Neuronal stem cell (in vitro differentiated cells): ENCODE data around the gene LIN7A.

Experiments
- DNase-seq: peaks from one replicate; pipeline ENCODE4 v3.0.0-alpha.2; 2013; ENCODE audit warnings: low spot score
- H2AFZ ChIP-seq: one replicate; pipeline ENCODE4 v1.6.1; 2013; ENCODE audit warnings: mild to moderate bottlenecking, low read length, inconsistent platforms
- H2AK5ac ChIP-seq: 2 replicates; pipeline ENCODE4 v1.6.1; 2013; ENCODE audit warnings: low read depth, mild to moderate bottlenecking, inconsistent platforms, low read length, moderate library complexity, mixed read lengths
- H2BK120ac ChIP-seq: 2 replicates; pipeline ENCODE4 v1.6.1; 2013; ENCODE audit warnings: low read depth, mild to moderate bottlenecking, inconsistent platforms, low read length, moderate library complexity, mixed read lengths
- H2BK12ac ChIP-seq: one replicate; pipeline ENCODE4 v1.6.1; 2013; ENCODE audit warnings: low read length, inconsistent platforms
- H2BK15ac ChIP-seq: 2 replicates; pipeline ENCODE4 v1.6.1; 2013; ENCODE audit warnings: mild to moderate bottlenecking, low read length, inconsistent platforms, mixed read lengths
- H2BK5ac ChIP-seq: one replicate; pipeline ENCODE4 v1.6.1; 2013; ENCODE audit warnings: inconsistent platforms, mild to moderate bottlenecking, low read length, moderate library complexity
- H3K14ac ChIP-seq: one replicate; pipeline ENCODE4 v1.6.1; 2013; ENCODE audit warnings: low read length, inconsistent platforms
- H3K18ac ChIP-seq: 2 replicates; pipeline ENCODE4 v1.6.1; 2013; ENCODE audit warnings: low read length, inconsistent platforms
- H3K23ac ChIP-seq: 2 replicates; pipeline ENCODE4 v1.6.1; 2013; ENCODE audit warnings: low read depth, mild to moderate bottlenecking, mixed read lengths, low read length, inconsistent platforms; ENCODE audit not compliant: poor library complexity
- H3K27ac ChIP-seq: replicated peaks from 3 replicates; pipeline ENCODE4 v1.5.1; 2013; ENCODE audit warnings: low read length, inconsistent platforms
- H3K27me3 ChIP-seq, 3 experiments: 2 replicates each; pipeline ENCODE4 v1.6.1; 2013; ENCODE audit warnings: low read length in 3 of 3, mild to moderate bottlenecking in 2 of 3, inconsistent platforms in 1 of 3, low read depth in 1 of 3, mixed read lengths in 1 of 3, moderate library complexity in 1 of 3; ENCODE audit not compliant: control insufficient read depth in 3 of 3, insufficient read depth in 3 of 3
- H3K36me3 ChIP-seq, 2 donors: replicated peaks in 1 of 2; 2 replicates each; pipeline ENCODE4 v1.6.1; 2013; ENCODE audit warnings: low read length in 2 of 2; ENCODE audit not compliant: control insufficient read depth in 2 of 2, insufficient read depth in 2 of 2
- H3K4ac ChIP-seq: 2 replicates; pipeline ENCODE4 v1.6.1; 2013; ENCODE audit warnings: inconsistent platforms, mild to moderate bottlenecking, low read length, moderate library complexity
- H3K4me1 ChIP-seq, 2 donors: 1 replicate in 1 of 2; 2 replicates in 1 of 2; pipeline ENCODE4 v1.6.1; 2013; ENCODE audit warnings: low read length in 2 of 2, low read depth in 1 of 2; ENCODE audit not compliant: control insufficient read depth in 2 of 2, insufficient read depth in 1 of 2
- H3K4me2 ChIP-seq: one replicate; pipeline ENCODE4 v1.6.1; 2013; ENCODE audit warnings: mild to moderate bottlenecking, low read length, inconsistent platforms; ENCODE audit not compliant: insufficient read depth, poor library complexity, severe bottlenecking
- H3K4me3 ChIP-seq, 2 donors: 2 replicates each; pipeline ENCODE4 v1.5.1; 2013; ENCODE audit warnings: low read length in 2 of 2, mild to moderate bottlenecking in 2 of 2, inconsistent platforms in 1 of 2, moderate library complexity in 1 of 2
- H3K79me1 ChIP-seq: one replicate; pipeline ENCODE4 v1.6.1; 2013; ENCODE audit warnings: low read depth, mild to moderate bottlenecking, inconsistent platforms, low read length, moderate library complexity
- H3K9ac ChIP-seq: one replicate; pipeline ENCODE4 v1.6.1; 2013; ENCODE audit warnings: mild to moderate bottlenecking, low read depth, low read length, inconsistent platforms; ENCODE audit not compliant: poor library complexity
- H3K9me3 ChIP-seq, 2 donors: replicated peaks in 1 of 2; 2 replicates each; pipeline versions ENCODE3 to v1.6.1; 2013; ENCODE audit warnings: low read length in 2 of 2, mild to moderate bottlenecking in 2 of 2, inconsistent platforms in 1 of 2, low read depth in 1 of 2, mixed read lengths in 1 of 2, moderate library complexity in 1 of 2; ENCODE audit not compliant: control insufficient read depth in 2 of 2, insufficient read depth in 1 of 2
- H4K8ac ChIP-seq: one replicate; pipeline ENCODE4 v1.6.1; 2013; ENCODE audit warnings: low read depth, mild to moderate bottlenecking, inconsistent platforms, low read length, moderate library complexity
- H4K91ac ChIP-seq: one replicate; pipeline ENCODE4 v1.6.1; 2013; ENCODE audit warnings: low read length, low read depth, mild to moderate bottlenecking, inconsistent platforms; ENCODE audit not compliant: poor library complexity
- WGBS, 2 donors: extraction: QIAGEN DNeasy Blood & Tissue Kit; methylation state at CpG; one replicate each; pipeline ENCODE4 v1.1.7; 2013; ENCODE audit warnings: missing lambda C conversion rate in 2 of 2, mixed read lengths in 1 of 2; ENCODE audit not compliant: insufficient read length in 2 of 2, insufficient replicate concordance in 1 of 2; ENCODE audit errors: extremely low coverage in 2 of 2; 5-methylcytosine and 5-hydroxymethylcytosine counted together

Gene LIN7A

DNA sequence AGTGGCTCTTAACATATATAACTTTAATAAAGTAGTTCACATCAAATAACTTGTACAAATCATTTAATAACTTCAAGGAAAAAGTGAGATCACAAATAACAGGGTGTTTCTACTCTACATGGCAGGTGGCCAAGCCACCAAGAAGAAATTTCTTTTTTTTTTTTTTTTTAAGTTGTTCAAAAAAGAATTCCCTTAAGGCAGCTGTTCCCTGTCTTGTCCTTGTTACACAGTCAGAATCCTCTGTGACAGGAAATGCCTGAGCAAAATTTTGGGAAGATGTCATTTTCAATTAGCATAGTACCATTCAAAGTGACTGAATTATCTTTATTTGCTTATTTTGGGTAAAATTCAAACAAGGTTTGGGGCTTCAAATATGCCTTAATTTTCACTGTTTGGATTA is 79.4 kb downstream of the LIN7A start:
- H3K27ac ChIP-seq: no peak overlapping the region
- H3K4me3 ChIP-seq: no peak overlapping the region

DNA sequence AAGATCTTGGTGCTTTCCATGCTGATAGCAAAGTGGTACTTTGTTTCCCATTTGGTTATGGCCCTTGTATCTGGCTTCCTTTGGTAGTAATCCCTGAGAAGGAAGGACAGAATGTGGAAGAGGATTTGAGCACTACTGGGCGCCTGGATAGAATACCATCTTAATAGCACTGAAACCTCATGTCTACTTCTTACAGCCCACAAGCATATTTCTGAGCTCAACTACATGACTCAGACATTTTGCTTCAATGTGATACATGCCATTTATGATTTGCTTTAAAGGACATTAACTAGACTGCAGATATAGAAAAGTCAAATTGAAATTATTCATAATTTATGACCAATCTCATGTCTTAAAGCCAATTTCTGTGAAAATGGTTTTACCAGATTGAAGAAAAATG is 80.4 kb downstream of the LIN7A start:
- Histone ChIP-seq H2AK5ac (no peak overlapping the region), H3K36me3 (no peaks in the 10 kb centered on the region), H4K91ac (no peak overlapping the region), H3K27me3 (no peaks in the 10 kb centered on the region), H3K18ac (no peak overlapping the region), H2BK12ac (no peak overlapping the region), H3K4me3 (no peak overlapping the region), H2BK120ac (no peak overlapping the region), H2BK5ac (no peak overlapping the region), H3K9me3 (no peaks in the 10 kb centered on the region), H3K4me1 (peaks cover 0 to 2% of the 10 kb centered on the region in 2 donors), H3K14ac (no peak overlapping the region), H2BK15ac (no peak overlapping the region), H3K23ac (no peak overlapping the region), H2AFZ (no peak overlapping the region), H3K4ac (no peak overlapping the region), H4K8ac (no peak overlapping the region), H3K27ac (no peak overlapping the region), H3K4me2 (no peak overlapping the region), H3K79me1 (no peaks in the 10 kb centered on the region), H3K9ac (no peak overlapping the region)
- WGBS, 2 donors: no CpG with 5 or more reads among the region's 1 CpG
- DNase-seq: no peak

More for the DNA sequence above, 79.4 kb downstream of the LIN7A start:
- H3K27me3 ChIP-seq: no peaks in the 10 kb centered on the region
- H3K4me1 ChIP-seq: peaks cover 0 to 2% of the 10 kb centered on the region in 2 donors
- H2BK5ac ChIP-seq: no peak overlapping the region
- no peak overlapping the region for H3K14ac ChIP-seq
- H3K4me2 ChIP-seq: no peak overlapping the region
- H2AFZ ChIP-seq: no peak overlapping the region
- no peak overlapping the region for H2BK120ac ChIP-seq
- no peaks in the 10 kb centered on the region for H3K79me1 ChIP-seq
- H2AK5ac ChIP-seq: no peak overlapping the region
- H4K8ac ChIP-seq: no peak overlapping the region
- no peak overlapping the region for H2BK15ac ChIP-seq
- H3K36me3 ChIP-seq: no peaks in the 10 kb centered on the region
- H3K9ac ChIP-seq: no peak overlapping the region
- no peaks in the 10 kb centered on the region for H3K9me3 ChIP-seq
- H4K91ac ChIP-seq: no peak overlapping the region
- H3K4ac ChIP-seq: no peak overlapping the region
- DNase-seq: no peak
- H3K18ac ChIP-seq: no peak overlapping the region
- H2BK12ac ChIP-seq: no peak overlapping the region
- no peak overlapping the region for H3K23ac ChIP-seq

DNA sequence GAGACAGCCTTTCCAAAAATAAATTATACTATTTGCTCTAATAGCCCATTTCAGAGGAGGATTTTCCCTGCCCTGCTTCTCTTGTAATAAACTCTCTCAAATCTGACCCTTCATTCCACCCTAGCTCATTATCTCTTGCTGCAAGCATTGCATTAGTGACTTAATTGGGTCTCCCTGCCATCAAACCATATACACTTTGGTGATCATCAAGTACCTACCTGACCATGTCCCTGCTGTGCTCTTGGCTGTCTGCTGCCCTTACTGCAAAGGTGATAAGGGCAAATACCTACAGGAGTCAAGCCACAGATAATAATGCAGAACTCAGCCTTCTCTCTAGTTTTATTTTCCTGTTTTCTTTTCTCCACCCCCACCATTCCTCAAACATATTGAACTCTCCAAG is 88.4 kb downstream of the LIN7A start:
- Histone ChIP-seq H3K79me1 (peaks cover 1% of the 10 kb centered on the region), H3K23ac (no peak overlapping the region), H3K4me3 (no peak overlapping the region), H3K9me3 (no peaks in the 10 kb centered on the region), H3K4ac (no peak overlapping the region), H3K27ac (no peak overlapping the region), H2BK12ac (no peak overlapping the region), H2AFZ (no peak overlapping the region), H3K14ac (no peak overlapping the region), H2BK15ac (no peak overlapping the region), H4K8ac (no peak overlapping the region), H3K4me1 (no peaks in the 10 kb centered on the region), H2AK5ac (no peak overlapping the region), H2BK120ac (no peak overlapping the region), H3K18ac (no peak overlapping the region), H3K36me3 (no peaks in the 10 kb centered on the region), H3K9ac (no peak overlapping the region), H3K4me2 (no peak overlapping the region), H3K27me3 (no peaks in the 10 kb centered on the region), H2BK5ac (no peak overlapping the region), H4K91ac (no peak overlapping the region)
- no peak for DNase-seq

DNA sequence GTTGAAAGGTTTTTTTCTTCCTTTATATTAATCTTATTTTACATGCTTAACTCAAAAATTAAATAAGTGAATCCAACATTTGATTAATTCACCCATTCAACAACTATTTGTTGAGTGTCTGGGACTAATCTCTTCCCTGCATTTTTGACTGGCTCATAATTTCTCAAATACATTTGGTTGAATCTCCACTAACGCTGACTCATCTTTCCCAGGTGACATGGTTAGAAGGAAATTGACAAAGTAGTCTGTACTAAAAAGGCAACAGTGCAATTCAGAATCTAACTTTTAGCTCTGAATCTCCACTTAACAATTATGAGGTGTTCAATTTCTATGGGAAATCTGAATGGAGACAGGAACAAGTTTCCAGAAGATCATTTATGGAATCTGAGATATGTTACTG is 88.9 kb downstream of the LIN7A start:
- Histone ChIP-seq H2AFZ (no peak overlapping the region), H3K9ac (no peak overlapping the region), H2BK120ac (no peak overlapping the region), H3K79me1 (peaks cover 1% of the 10 kb centered on the region), H4K91ac (no peak overlapping the region), H3K4me2 (no peak overlapping the region), H4K8ac (no peak overlapping the region), H2AK5ac (no peak overlapping the region), H3K4ac (no peak overlapping the region), H3K4me3 (no peak overlapping the region), H3K9me3 (no peaks in the 10 kb centered on the region), H2BK12ac (no peak overlapping the region), H3K27ac (no peak overlapping the region), H3K23ac (no peak overlapping the region), H2BK15ac (no peak overlapping the region), H2BK5ac (no peak overlapping the region), H3K14ac (no peak overlapping the region), H3K18ac (no peak overlapping the region), H3K36me3 (no peaks in the 10 kb centered on the region), H3K27me3 (no peaks in the 10 kb centered on the region), H3K4me1 (no peaks in the 10 kb centered on the region)
- DNase-seq: no peak
- WGBS, 2 donors: no CpG with 5 or more reads among the region's 1 CpG
